ENCODE results near the gene CYB561A3.

DNA sequence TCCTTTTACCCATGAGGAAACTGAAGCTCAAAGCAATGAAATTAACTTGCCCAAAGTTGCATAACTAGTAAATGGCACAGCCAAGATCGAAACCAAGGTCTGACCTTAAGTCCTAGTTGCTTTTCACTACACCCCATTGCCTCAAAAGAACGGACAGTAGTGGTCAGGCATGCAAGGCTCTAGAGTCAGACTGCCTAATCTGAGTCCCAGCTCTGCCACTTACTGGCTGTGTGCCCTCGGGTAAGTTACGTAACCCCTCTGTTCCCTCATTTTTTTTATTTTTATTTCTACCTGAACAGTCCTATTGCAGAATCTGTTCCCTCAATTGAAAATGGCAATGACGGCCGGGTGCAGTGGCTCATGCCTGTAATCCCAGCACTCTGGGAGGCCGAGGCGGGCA lies 9.6 kb downstream of the CYB561A3 start:
- TF ChIP-seq, protein P1, sequence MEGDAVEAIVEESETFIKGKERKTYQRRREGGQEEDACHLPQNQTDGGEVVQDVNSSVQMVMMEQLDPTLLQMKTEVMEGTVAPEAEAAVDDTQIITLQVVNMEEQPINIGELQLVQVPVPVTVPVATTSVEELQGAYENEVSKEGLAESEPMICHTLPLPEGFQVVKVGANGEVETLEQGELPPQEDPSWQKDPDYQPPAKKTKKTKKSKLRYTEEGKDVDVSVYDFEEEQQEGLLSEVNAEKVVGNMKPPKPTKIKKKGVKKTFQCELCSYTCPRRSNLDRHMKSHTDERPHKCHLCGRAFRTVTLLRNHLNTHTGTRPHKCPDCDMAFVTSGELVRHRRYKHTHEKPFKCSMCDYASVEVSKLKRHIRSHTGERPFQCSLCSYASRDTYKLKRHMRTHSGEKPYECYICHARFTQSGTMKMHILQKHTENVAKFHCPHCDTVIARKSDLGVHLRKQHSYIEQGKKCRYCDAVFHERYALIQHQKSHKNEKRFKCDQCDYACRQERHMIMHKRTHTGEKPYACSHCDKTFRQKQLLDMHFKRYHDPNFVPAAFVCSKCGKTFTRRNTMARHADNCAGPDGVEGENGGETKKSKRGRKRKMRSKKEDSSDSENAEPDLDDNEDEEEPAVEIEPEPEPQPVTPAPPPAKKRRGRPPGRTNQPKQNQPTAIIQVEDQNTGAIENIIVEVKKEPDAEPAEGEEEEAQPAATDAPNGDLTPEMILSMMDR (IDR thresholded peaks at IDR 0.05) = no peak
- TF ChIP-seq POLR2A (IDR thresholded peaks at IDR 0.05) = no peak
